ENCODE data around the gene FAM222B. TPM values are rescaled to one million over a fixed set of nuclear protein-coding genes. Genes with fewer than 3 reads are reported as not detected.
"Not testable (repeated sequence)": the region's sequence is repeated elsewhere in the genome, so short reads cannot be mapped to it uniquely, and the experiment has no call there.

FAM222B gene, protein sequence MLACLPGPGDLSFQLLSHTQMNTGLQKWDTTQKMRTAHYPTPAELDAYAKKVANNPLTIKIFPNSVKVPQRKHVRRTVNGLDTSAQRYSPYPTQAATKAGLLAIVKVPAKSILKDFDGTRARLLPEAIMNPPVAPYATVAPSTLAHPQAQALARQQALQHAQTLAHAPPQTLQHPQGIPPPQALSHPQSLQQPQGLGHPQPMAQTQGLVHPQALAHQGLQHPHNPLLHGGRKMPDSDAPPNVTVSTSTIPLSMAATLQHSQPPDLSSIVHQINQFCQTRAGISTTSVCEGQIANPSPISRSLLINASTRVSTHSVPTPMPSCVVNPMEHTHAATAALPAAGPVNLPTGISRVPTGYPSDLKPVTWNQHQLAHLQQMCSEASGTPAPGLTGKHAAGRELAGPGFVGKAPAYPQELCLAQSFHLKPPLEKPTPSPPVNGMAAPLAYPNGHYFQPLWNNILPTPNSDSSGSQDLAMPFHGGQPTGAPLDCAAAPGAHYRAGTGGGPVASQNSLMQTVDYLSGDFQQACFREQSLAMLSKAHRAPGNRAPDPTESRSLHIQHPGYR
- 16.3 and 17.4 TPM in 2 replicates for total RNA-seq

DNA sequence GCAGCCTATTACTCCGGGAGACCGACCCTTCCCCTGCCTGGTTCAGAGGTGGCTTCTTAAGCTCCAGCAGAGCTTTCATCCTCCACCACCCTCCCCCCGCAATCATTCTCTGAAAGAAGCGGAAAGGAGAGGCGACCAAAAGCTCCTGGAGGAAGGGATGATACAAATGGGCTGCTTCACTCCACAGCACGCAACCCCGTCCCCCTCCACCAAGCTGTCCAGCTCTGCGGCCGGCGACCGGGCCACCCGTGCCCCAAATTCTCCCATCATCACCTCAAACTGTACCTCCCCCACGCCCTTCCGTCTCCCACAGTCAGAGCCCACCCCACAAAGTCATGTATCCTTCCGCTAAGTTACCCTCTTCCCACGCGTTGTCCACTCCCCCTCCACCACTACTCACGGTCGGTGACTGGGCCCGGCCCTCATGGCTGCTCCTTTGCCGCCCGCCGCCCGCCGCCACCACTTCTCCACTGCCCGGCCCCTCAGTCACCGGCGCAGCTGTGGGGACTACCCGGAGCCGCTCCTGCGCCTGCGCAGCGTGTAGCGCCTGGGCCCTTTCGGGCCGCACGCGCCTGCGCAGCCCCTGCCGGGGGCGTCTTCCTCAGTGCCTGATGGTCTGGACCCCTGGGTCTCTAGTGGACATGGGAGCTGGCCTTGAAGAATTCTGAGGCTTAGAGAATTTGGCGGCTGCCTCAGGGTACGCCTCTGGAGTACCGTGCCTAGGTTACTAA, at the start of gene FAM222B:
Gene FAM222B, minus strand, starts transcription at position 509 of the 731 bp plus-strand sequence. CDS start 76,123 bp downstream, outside the sequence.
- intact Hi-C loops (cut with micrococcal nuclease) = loop anchor here (1.0 to 5.0 kb wide), 4 partner anchors 30 to 115 kb away; partner anchors contain the start of genes DHRS13, NEK8 and TLCD1

DNA sequence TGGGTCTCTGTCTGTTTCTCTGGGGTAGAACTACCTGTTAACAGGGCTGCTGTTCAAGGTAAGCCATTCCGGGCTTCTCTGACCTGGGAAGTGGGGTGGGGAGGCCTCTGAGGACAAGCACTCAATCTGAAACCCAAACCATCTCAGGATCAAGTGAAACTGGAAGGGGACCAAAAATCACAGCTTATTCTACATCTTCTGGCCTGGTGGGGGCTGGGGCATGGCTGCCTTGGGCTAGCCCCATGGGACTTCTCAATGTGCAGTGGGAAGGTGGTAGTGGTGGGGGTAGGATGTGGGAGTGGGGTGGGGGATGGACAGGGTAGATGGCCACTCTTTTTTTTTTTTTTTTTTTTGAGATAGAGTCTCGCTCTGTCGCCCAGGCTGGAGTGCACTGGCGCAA, 49.4 kb upstream of the FAM222B start:
- intact Hi-C loops (cut with micrococcal nuclease) = no loop called here

DNA sequence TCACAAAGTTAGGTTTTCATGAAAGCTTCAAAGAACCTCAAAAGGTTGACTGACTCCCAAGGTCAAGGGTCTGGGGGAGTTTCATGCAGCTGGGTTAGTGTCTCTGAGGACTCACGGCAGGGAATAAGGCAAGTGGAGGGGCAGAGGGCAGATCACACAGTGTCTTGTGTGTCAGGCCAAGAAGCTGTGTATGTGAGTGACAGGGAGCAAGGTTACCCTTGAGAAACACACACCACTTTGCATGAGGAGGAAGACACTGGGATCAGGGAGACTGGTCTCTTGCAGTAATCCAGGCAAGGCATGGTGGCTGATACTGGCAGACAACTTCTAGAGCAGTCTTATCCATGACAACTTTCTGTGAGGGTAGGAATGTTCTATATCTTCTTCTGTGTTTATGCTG, 48.6 kb upstream of the FAM222B start:
- intact Hi-C loops (cut with micrococcal nuclease) = no loop called here

DNA sequence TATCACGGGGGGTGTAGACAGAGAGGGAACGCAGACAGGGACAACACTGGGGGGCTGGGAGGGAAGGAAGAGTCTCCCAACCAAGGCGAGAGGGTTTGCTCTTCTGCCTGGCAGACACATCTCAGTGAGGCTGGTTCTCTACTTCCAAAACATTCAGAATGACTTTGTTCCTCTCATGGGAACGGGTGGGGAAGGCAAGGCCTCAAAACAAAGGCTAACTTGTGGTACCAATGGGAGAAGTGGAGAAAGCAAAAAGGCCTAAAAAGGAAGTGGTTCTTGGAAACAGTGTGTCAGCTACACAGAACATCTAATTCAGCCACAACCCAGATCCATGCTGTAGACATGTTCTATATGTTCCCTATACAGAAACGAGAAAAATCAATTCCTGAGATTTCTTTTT, 47.4 kb upstream of the FAM222B start:
- intact Hi-C loops (cut with micrococcal nuclease) = no loop called here

DNA sequence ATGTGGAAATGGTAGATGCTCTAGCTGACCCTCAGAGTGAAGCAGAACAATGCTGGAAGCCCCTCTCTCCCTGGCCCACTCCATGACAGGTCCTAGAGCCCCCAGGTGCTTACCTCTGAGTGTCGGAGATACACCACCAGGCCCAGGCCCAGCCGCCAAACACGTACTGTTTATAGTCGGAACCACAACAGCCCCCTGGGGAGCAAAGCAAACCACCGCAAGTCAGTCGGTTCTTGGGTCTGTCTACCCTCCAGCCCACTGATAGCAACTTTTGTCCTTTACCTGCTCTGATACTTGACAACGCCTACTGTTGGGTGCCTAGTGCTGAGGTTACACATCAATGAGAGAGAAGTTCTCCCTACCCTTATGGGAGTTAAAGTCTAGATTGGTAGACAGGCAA, 46.2 kb upstream of the FAM222B start:
- intact Hi-C loops (cut with micrococcal nuclease) = no loop called here

DNA sequence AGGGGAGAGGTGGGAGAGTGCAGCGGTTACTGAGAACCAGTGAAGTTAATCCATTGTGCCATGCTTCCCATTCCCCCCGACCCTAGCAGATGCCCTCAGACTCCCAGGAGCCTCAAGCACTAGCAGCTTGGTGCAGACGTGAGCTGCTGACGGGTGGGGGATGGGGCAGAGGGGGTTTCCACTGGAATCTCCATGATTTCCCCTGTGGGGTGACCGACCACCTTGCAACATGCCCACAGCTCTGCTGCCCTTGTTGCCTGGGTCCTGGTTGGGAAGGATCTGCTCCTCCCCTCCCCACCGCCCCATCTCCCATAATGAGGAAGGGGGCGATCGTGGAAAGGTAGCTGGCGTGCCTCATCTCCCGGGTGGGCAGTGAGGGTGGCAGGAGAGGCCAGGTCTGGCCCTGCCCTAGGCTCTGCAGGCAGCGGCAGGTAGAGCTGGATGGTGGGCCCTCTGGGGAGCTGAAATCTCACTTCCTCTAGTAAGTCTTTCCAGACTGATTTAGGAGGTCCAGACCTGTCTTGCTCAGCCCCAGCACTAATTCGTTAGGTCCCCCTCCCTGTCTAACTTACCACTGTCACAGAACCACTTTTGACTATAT, 45.4 kb upstream of the FAM222B start:
- intact Hi-C loops (cut with micrococcal nuclease) = no loop called here

DNA sequence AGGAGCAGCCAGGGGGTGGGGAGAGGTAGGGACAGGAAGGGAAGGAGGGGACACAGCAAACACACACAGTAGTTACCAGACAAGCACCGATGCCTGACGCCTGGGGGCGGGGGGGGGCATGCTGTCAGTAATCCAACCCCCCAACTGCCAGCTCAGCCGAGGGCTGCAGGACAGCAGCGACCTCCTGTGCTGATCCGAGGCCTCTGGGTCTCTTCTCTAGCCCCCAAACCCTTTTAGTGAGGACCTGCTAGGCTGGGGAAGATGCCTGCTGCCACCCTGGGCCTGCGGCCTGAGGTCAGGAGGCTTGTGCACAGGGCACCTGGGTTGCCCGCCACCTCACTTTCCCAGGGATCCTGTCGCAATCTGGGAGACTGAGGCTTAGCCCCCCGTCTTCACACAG, 43.4 kb upstream of the FAM222B start:
- intact Hi-C loops (cut with micrococcal nuclease) = no loop called here

DNA sequence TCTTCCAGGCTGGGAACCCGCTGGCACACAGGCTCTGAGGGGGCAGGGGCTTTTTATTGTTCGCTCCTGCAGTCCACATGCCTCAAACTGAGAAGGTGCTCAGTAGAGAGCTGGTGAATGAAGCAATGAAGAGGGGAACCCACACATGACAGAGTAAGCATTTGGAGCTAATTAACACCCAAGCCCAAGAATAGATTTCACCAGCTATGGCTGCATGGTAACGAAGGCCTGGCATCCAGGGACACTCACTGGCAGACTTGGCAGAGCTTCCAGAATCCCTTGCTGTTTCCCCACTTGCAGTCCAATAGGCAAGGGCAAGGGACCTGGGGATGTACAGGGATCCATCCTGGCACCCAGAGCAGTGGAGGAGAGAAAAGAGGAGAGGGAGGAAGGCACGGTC, 42.8 kb upstream of the FAM222B start:
- intact Hi-C loops (cut with micrococcal nuclease) = no loop called here

DNA sequence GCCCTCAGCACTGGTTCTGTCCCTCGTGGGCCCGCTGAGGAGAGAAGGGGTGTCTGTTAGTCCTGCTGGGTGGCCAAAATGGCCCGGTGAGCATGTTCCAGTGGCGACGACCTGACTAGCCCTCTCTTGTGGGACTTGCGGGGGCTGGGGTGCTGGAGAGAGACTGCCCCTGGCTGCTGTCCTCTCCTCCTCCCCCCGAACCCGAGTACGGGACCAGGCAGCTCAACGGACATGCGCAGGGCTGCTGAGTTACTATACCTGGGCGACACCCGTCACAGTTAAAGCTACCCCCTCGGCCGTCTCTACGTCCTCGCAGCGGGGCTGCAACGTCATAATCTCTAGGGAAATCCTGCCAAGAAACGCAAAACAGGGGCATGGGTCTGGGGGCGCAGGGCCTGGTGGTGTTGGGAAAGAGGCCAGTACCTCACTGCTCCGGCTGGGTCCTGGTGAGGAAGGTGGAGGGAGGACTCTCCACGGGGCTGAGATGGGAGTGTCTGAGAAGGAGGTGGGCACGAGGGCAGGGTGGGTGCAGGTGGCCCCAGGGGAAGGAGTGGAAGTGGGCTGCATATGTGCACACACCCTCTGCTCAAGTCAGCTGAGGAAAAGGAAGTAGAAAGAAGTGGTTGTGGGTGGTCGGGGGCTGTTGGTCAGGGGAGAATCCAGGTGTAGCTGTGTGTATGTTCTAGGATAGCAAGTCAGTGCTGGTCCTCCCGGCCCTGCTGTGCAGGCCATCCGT, 41.5 kb upstream of the FAM222B start:
- intact Hi-C loops (cut with micrococcal nuclease) = no loop called here

DNA sequence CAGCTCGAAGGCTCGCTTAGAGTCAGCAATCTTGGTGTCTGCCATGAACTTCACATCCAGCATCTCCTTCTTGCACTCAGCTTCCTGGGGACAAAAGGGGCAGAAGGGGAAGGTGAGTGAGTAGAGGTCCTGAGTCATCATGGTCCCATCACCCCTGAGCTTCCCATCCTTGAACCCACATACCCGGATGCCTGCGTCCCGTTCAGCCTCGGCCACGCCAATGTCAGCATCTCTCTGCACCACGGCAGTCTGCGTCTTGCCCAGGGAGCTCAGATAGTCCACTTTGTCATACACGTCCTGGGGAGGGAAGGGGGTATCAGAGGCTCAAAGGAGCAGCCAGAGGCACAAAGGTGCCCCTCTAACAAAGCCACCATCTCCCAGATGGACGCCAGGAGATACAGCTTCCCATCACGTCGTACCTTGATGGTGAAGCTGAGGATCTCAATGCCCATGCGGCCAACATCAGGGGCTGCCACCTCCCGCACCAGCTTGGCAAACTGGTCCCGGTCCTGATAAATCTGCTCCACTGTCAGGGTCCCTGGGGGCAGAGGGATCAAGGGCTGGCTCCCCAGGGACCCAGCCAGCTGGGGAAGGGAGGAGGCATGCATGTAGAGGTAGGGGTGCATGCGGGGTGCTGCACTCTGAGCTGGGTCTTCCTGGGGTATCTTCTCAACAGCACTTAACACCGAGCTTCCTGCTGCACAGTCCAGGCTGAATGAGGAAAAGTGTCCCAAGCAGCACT, 39.7 kb upstream of the FAM222B start:
- intact Hi-C loops (cut with micrococcal nuclease) = no loop called here

DNA sequence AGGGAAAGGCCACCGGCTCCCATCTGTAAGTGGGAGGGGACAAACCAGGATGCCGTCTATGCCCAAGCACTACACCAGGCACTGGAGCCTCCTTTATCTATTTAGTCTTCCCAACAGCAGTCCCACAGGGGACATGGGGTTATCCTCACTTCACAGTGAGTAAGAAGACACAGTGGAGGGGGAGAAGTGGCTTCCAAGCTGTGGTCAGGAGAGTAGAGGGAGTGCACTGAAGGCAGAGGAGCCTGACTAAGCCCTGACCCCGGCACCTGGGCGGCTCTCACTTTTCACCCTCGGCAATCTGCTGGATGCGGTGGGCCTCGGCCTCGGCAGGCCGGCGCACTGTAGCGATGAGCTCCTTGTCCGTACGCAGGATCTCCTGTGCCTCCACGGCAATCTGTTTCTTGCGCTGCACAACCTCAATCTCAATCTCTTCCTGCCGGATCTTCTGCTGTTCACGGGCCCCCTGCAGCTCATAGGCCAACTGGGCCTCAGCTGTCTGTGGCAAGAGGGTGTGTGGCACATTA, 39.0 kb upstream of the FAM222B start:
- intact Hi-C loops (cut with micrococcal nuclease) = no loop called here

DNA sequence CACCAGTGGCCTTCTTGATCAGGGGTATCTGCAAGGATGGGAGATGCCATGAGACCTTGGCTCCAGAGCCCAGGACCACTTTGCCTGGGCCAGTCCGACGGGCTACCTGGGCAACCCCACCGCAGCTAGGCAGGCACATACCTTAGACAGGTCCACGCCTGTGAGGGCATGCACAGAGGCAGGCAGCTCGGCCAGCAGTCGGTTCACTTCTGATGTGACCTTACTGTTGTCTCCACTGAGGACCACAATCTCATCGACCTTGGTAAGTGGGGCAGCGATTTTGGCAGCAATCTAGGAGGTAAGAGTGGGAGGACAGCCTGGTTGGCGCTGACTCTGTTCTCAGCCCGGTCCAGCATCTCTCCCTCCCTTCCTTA, 38.0 kb upstream of the FAM222B start:
- intact Hi-C loops (cut with micrococcal nuclease) = no loop called here

DNA sequence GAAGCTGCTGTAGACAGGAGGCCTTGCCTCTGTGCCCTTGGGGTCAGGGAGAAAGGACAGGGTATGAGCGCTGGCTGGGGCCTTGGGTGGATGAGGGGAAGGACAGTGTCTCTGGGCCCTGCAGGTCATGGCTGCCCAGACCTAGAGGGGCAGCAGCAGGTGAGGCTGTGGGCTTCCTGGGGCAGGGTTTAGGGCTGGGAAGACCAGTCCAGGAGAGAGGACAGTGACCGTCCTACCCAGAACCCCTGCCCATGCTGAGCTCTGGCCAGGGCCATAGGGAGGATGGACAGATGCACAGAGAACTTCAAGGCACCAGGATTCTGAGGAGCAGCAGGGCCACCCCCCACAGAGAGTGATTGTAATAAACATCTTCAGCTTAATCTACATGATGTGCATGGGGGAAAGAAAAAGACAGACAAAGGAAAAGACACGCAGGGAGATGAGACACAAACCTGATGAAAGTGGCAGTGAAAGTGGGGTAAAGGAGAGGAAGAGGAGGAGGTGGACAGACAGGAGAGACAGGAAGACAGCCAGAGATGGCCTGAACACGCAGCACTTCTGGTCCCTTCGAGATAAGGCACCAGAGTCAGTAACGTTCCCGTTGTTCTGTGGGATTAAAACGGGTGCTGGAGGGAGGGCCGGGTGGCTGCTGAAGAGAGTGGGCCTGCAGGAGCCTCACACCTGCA, 37.4 kb upstream of the FAM222B start:
- intact Hi-C loops (cut with micrococcal nuclease) = no loop called here

DNA sequence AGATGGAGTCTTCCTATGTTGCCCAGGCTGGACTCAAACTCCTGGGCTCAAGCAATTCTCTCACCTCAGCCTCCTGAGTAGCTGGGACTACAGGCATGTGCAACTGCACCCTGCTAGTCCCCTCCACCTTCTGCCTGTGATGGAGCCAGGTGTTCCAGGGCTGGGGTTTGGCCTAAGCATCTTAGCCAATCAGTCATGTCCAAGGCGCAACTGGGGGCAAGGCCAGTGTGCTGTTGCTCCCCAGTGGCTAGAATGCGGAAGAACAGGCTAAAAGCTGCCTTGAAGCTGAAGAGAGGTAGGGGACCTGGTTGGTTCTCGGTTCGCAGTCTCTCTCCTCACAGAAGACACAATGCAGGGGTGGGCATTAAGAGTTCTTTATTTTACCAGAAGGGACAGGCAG, 36.4 kb upstream of the FAM222B start:
- intact Hi-C loops (cut with micrococcal nuclease) = no loop called here

DNA sequence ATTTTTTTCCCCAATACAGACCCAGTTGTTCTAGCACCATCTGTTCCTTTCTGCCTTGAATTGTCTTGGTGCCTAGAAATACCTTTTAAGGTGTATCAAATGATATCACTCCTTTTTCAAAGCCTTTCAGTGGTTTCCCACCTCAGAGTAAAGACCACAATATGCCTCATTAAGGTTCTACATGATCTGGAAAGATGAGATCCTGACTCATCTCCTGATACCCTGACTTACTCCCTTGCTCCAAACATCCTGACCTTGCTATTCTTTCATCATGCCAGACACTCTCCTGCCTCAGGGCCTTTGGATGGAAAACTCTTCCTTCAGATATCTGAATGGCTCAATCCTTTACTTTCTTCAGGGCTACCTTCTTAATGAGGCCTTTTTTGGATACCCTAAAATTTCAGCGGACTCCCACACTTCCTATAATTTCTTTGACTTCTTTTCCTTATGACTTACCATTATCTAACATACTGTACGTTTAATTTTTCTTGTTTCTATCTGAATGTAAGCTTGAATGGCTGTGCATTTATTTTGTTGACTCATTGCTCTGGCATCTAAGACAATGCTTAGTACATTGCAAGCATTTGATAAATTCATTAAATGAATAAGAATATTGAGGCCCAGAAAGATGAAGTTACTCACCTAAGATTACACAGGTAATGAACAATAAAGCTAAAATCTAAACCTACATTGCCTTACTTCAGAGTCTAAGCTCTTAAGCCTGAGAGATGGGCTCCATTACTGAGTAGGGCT, 35.7 kb upstream of the FAM222B start:
- intact Hi-C loops (cut with micrococcal nuclease) = no loop called here

DNA sequence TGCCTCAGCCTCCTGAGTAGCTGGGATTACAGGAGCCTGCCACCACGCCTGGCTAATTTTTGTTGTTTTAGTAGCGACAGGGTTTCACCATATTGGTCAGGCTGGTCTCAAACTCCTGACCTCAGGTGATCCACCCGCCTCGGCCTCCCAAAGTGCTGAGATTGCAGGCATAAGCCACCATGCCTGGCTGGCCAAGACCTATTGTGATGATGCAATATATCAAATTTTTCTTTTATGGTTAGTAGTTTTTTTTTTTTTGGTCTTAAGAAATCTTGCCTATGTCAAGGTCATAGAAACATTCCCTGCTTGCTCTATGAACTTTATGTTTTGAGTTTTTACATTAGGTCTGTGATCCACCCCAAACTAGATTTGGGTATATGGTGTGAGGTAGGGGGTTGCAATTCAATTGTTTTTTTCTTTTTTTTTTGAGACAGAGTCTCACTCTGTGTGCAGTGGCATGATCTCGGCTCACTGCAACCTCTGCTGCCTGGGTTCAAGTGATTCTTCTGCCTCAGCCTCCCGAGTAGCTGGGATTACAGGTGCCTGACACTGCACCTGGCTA, 34.6 kb upstream of the FAM222B start:
- intact Hi-C loops (cut with micrococcal nuclease) = not testable (repeated sequence)

DNA sequence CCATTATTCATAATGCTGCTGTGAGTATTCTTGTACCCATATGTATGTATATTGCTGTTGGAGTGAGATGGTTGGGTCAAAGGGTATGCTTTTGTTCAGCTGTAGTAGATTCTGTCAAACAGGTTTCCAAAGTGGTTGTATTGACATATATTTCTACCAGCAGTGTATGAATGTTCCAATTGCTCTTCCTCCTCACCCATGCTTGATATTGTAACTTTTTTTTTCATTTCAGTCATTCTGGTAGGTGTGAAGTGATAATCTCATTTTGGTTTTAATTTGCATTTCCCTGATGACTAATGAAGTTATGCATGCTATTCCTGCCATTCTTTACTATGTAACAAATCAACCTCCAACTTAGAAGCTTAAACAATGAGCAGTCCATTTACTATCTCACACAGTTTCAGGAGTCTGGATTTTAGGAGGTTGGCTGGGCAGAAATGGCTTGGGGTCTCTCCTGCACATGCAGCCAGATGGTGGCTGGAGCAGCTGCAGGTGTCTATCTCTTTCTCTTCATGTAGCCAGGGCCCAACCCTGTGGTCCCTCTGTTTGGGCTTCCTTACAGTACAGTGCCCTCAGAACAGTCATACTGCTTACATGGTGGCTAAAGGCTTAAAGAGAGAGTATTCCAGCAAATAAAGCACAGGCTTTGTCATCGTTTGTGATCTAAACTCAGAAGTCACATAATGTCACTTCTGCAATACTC, 33.4 kb upstream of the FAM222B start:
- intact Hi-C loops (cut with micrococcal nuclease) = no loop called here

DNA sequence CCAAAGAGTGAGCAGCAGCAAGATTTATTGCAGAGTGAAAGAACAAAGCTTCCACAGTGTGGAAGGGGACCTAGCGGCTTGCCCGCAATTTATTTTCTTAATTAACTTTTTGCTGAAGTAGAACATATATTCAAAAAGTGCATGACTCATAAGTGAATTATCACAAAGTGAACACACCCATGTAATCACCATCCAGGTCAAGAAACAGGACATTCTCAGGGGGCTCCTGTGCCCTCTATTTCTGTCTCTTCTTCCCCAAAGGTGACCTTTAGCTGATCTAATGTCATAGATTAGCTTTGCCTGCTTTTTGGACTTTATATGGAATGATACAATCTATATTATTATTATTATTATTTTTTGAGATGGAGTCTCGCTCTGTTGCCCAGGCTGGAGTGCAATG, 32.2 kb upstream of the FAM222B start:
- intact Hi-C loops (cut with micrococcal nuclease) = no loop called here

Data from T-helper 2 cell treated with Interferon-gamma antibody and Interleukin-4, amounts not matched to agents 100 ng/mL and 5 ng/mL, for 36 hours (primary cell).